Motor neuron (in vitro differentiated cells): ENCODE results near the gene SNCG. TPM values are rescaled to one million over a fixed set of nuclear protein-coding genes. Genes with fewer than 3 reads are reported as not detected.
"Not testable (repeated sequence)": the region's sequence is repeated elsewhere in the genome, so short reads cannot be mapped to it uniquely, and the experiment has no call there.

ENCODE experiments used
- ATAC-seq, 8 experiments: fragments of 200-7000 bp; cut with Tn5 transposase; replicated peaks in 6 of 8; 2 replicates each; pipeline ENCODE4 v1.8.0; 2021; ENCODE audit warnings: mild to moderate bottlenecking in 8 of 8, moderate library complexity in 8 of 8
- H3K27ac ChIP-seq, 2 donors: fragments of 250-450 bp; sonication (Bioruptor Pico); 2 replicates each; pipeline ENCODE4 v1.9.0; 2021; ENCODE audit warnings: antibody characterized with exemption in 2 of 2, mild to moderate bottlenecking in 2 of 2, moderate library complexity in 1 of 2
- H3K4me1 ChIP-seq, 2 donors: fragments of 250-450 bp; sonication (Bioruptor Pico); replicated peaks in 1 of 2; 2 replicates each; pipeline ENCODE4 v1.6.1; 2021; ENCODE audit warnings: antibody characterized with exemption in 2 of 2, mild to moderate bottlenecking in 2 of 2, moderate library complexity in 1 of 2
- H3K4me3 ChIP-seq, 5 donors: fragments of 250-450 bp; sonication (Bioruptor Pico); 2 replicates each; pipeline ENCODE4 v1.9.0; 2021; ENCODE audit warnings: antibody characterized with exemption in 5 of 5, mild to moderate bottlenecking in 5 of 5, moderate library complexity in 4 of 5
- WGBS, 10 experiments: fragments of 450-650 bp; shearing (Covaris generic); methylation state at CpG; one replicate each; pipeline ENCODE4 v1.0.0; 2022; 5-methylcytosine and 5-hydroxymethylcytosine counted together
- in situ Hi-C, 9 experiments: fragments of 400-800 bp; cut with MboI; loops; one replicate each; pipeline ENCODE4 v1.15.0; 2021; ENCODE audit warnings: low sequenced_read_pairs in 9 of 9, low pct_unique_long_range_greater_than_20kb in 2 of 9; ENCODE audit not compliant: unreplicated experiment in 9 of 9
- total RNA-seq, 8 experiments: library from RNA; unstranded; fragments of 300-600 nt; gene quantifications; 2 replicates each; pipeline versions ENCODE4 v1.2.3 to v1.2.4, GENCODE V29; 2022

SNCG gene
- 100 to 1,000 TPM in 7 of 8 experiments, 10 to 100 TPM in 1; 86.6 to 946 (median 637) TPM for total RNA-seq

- ATAC-seq = peak in 7 of 8 experiments; percentile 1 to 70 (median 63)
- in situ Hi-C loops = no loop called here
- Histone ChIP-seq H3K4me3 (peak within 1 kb of the TSS; percentile 19 to 45 (median 33)), H3K4me1 (peaks cover 65 to 76% of the 10 kb centered on the region in 2 donors), H3K27ac (peak within 1 kb of the TSS; percentile 95 to 97)
- 100% methylated on average over 2 of the region's 22 CpGs; no CpG with 5 or more reads in 9 of the 10 experiments for WGBS, 10 experiments
Observed at GRCh38 chr10:86958116-86958900, at the start of gene SNCG. Gene SNCG (plus strand): TSS chr10:86958599. CDS start chr10:86958698, 99 bp downstream.

GRCh38 chr10:86914734-86915133, 43.7 kb upstream of the SNCG start:
- no peak overlapping the region for H3K27ac ChIP-seq
- WGBS, 10 experiments = 88 to 100% (median 100%) methylated on average over 1 of the region's 1 CpG; no CpG with 5 or more reads in 1 of the 10 experiments
- H3K4me1 ChIP-seq = no peaks in the 10 kb centered on the region
- H3K4me3 ChIP-seq = no peak overlapping the region
- in situ Hi-C loops = loop anchor here in 1 of 9 experiments (25.0 kb wide), 1 partner anchor 202 kb away; no protein-coding TSS in a partner anchor
- no peak for ATAC-seq

- in situ Hi-C loops = loop anchor here in 1 of 9 experiments (25.0 kb wide), 1 partner anchor 206 kb away; no protein-coding TSS in a partner anchor
- ATAC-seq = peak in 4 of 8 experiments; percentile 24 to 62 (median 48)
- WGBS, 10 experiments = 0 to 100% (median 77%) methylated on average over 1 to 5 of the region's 5 CpGs; no CpG with 5 or more reads in 2 of the 10 experiments
- H3K27ac ChIP-seq = no peak overlapping the region
- H3K4me1 ChIP-seq = no peaks in the 10 kb centered on the region
- H3K4me3 ChIP-seq = no peak overlapping the region
Observed at GRCh38 chr10:86918022-86918471, 40.4 kb upstream of the SNCG start.

GRCh38 chr10:86922553-86922961, 35.8 kb upstream of the SNCG start:
- no peak overlapping the region for H3K4me3 ChIP-seq
- in situ Hi-C loops = loop anchor here in 1 of 9 experiments (25.0 kb wide), 1 partner anchor 210 kb away; no protein-coding TSS in a partner anchor
- no peak overlapping the region for H3K27ac ChIP-seq
- WGBS, 10 experiments = 90 to 100% (median 94%) methylated on average over 2 to 8 of the region's 9 CpGs; no CpG with 5 or more reads in 3 of the 10 experiments
- no peak for ATAC-seq
- no peaks in the 10 kb centered on the region for H3K4me1 ChIP-seq

GRCh38 chr10:86929468-86930380, 28.7 kb upstream of the SNCG start:
- Histone ChIP-seq H3K4me3 (no peak overlapping the region), H3K27ac (no peak overlapping the region), H3K4me1 (no peaks in the 10 kb centered on the region)
- in situ Hi-C loops = loop anchor here in 2 of 9 experiments (25.0 kb wide), 1 partner anchor 133 kb away; no protein-coding TSS in a partner anchor
- 53 to 97% (median 81%) methylated on average over 4 to 13 of the region's 15 CpGs; no CpG with 5 or more reads in 1 of the 10 experiments for WGBS, 10 experiments
- peak in 3 of 8 experiments; percentile 29 to 63 (median 34) for ATAC-seq

GRCh38 chr10:86931872-86932271, 26.5 kb upstream of the SNCG start:
- in situ Hi-C loops = loop anchor here in 2 of 9 experiments (25.0 kb wide), 1 partner anchor 130 kb away; no protein-coding TSS in a partner anchor
- Histone ChIP-seq H3K27ac (no peak overlapping the region), H3K4me1 (no peaks in the 10 kb centered on the region), H3K4me3 (no peak overlapping the region)
- WGBS, 10 experiments = 17 to 100% (median 89%) methylated on average over 1 of the region's 1 CpG; no CpG with 5 or more reads in 3 of the 10 experiments
- ATAC-seq = peak in 1 of 8 experiments; percentile 23

GRCh38 chr10:86932674-86933073, 25.7 kb upstream of the SNCG start:
- in situ Hi-C loops = loop anchor here in 2 of 9 experiments (25.0 kb wide), 1 partner anchor 130 kb away; no protein-coding TSS in a partner anchor
- no peaks in the 10 kb centered on the region for H3K4me1 ChIP-seq
- no peak for ATAC-seq
- 75 to 100% (median 100%) methylated on average over 1 to 2 of the region's 2 CpGs; no CpG with 5 or more reads in 5 of the 10 experiments for WGBS, 10 experiments
- H3K4me3 ChIP-seq = no peak overlapping the region
- no peak overlapping the region for H3K27ac ChIP-seq

GRCh38 chr10:86934162-86934711, 24.2 kb upstream of the SNCG start:
- H3K4me3 ChIP-seq, H3K4me1 ChIP-seq, ATAC-seq, H3K27ac ChIP-seq: not testable (repeated sequence)
- in situ Hi-C loops = loop anchor here in 2 of 9 experiments (25.0 kb wide), 1 partner anchor 128 kb away; no protein-coding TSS in a partner anchor
- 20 to 96% (median 83%) methylated on average over 1 to 4 of the region's 6 CpGs; no CpG with 5 or more reads in 3 of the 10 experiments for WGBS, 10 experiments

- ATAC-seq = peak in 2 of 8 experiments; percentile 5 to 33
- no peak overlapping the region for H3K4me3 ChIP-seq
- no peak overlapping the region for H3K27ac ChIP-seq
- WGBS, 10 experiments = 0 to 88% (median 83%) methylated on average over 2 to 9 of the region's 13 CpGs; no CpG with 5 or more reads in 6 of the 10 experiments
- peaks cover 0 to 5% of the 10 kb centered on the region in 2 donors for H3K4me1 ChIP-seq
- in situ Hi-C loops = loop anchor here in 2 of 9 experiments (25.0 kb wide), 1 partner anchor 125 kb away; no protein-coding TSS in a partner anchor
Observed at GRCh38 chr10:86936661-86937501, 21.5 kb upstream of the SNCG start.

- H3K27ac ChIP-seq = no peak overlapping the region
- H3K4me1 ChIP-seq = peaks cover 0 to 5% of the 10 kb centered on the region in 2 donors
- WGBS, 10 experiments = 38 to 100% (median 92%) methylated on average over 2 to 5 of the region's 6 CpGs; no CpG with 5 or more reads in 2 of the 10 experiments
- ATAC-seq = no peak
- in situ Hi-C loops = loop anchor here in 2 of 9 experiments (25.0 kb wide), 1 partner anchor 125 kb away; no protein-coding TSS in a partner anchor
- no peak overlapping the region for H3K4me3 ChIP-seq
Observed at GRCh38 chr10:86937502-86938154, 20.8 kb upstream of the SNCG start.

GRCh38 chr10:86938260-86938659, 20.1 kb upstream of the SNCG start:
- 60 to 100% (median 88%) methylated on average over 1 to 2 of the region's 2 CpGs; no CpG with 5 or more reads in 3 of the 10 experiments for WGBS, 10 experiments

More at GRCh38 chr10:86938260-86938659, 20.1 kb upstream of the SNCG start:
- ATAC-seq = no peak
- Histone ChIP-seq H3K27ac (no peak overlapping the region), H3K4me3 (no peak overlapping the region), H3K4me1 (peaks cover 0 to 5% of the 10 kb centered on the region in 2 donors)
- in situ Hi-C loops = loop anchor here in 2 of 9 experiments (25.0 kb wide), 1 partner anchor 124 kb away; no protein-coding TSS in a partner anchor
